ENCODE measurements around the gene KRTAP10-2.

DNA sequence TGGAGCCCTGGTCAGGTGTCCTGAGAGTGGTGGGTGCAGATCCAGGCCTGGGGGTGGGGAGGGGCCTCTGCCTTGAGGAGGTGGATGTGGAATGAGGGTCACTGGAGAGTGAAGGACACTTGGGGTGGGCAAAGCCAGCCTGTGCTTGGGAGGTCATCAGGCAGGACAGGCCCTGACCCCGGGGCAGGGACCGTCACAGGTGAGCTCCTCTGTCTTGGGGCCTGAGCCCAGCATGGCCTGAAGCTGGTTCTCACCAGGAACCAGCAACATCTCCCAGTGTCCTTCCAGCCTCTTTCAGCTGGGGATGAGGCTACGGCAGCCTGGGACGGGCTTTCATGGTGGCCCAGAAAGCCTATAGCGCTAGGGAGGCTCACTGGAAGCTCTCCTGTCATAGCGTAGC, 831 bp upstream of the KRTAP10-2 start:
- TF ChIP-seq, protein P1, sequence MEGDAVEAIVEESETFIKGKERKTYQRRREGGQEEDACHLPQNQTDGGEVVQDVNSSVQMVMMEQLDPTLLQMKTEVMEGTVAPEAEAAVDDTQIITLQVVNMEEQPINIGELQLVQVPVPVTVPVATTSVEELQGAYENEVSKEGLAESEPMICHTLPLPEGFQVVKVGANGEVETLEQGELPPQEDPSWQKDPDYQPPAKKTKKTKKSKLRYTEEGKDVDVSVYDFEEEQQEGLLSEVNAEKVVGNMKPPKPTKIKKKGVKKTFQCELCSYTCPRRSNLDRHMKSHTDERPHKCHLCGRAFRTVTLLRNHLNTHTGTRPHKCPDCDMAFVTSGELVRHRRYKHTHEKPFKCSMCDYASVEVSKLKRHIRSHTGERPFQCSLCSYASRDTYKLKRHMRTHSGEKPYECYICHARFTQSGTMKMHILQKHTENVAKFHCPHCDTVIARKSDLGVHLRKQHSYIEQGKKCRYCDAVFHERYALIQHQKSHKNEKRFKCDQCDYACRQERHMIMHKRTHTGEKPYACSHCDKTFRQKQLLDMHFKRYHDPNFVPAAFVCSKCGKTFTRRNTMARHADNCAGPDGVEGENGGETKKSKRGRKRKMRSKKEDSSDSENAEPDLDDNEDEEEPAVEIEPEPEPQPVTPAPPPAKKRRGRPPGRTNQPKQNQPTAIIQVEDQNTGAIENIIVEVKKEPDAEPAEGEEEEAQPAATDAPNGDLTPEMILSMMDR (optimal IDR thresholded peaks at IDR 0.05 in 1 of 3, IDR thresholded peaks at IDR 0.05 in 1 of 3, conservative IDR thresholded peaks at IDR 0.05 in 1 of 3; ENCODE audit: extremely low read depth in 1 of 3, insufficient read depth in 2 of 3, low read length in 3 of 3), result no peak
- TF ChIP-seq EZH2 (IDR thresholded peaks at IDR 0.05; ENCODE audit: low read length), result no peak
